BJ (cell line): ENCODE measurements around the gene KRTAP5-9. TPM values are rescaled to one million over a fixed set of nuclear protein-coding genes. Genes with fewer than 3 reads are reported as not detected.

Source experiments
- CTCF ChIA-PET: fragments of 350-600 bp; formaldehyde crosslinking; extraction: SDS; loops from one replicate; lab custom pipeline; 2021; ENCODE audit warnings: antibody characterized with exemption, inconsistent platforms; lab: Yijun Ruan, JAX
- POLR2A ChIA-PET: fragments of 300-600 bp; sonication (Branson Sonifier 250); formaldehyde crosslinking; extraction: SDS; loops from one replicate; lab custom pipeline; 2021; ENCODE audit warnings: antibody characterized with exemption; lab: Charles Lee
- DNase-seq: peaks from one replicate; pipeline ENCODE4 v3.0.0-alpha.2; 2011; ENCODE audit warnings: low read depth
- H3K27me3 ChIP-seq: 2 replicates; pipeline ENCODE4 v1.6.0; 2011; ENCODE audit warnings: low read length; ENCODE audit not compliant: control insufficient read depth, insufficient read depth
- H3K36me3 ChIP-seq: 2 replicates; pipeline ENCODE4 v1.5.1; 2011; ENCODE audit warnings: low read length; ENCODE audit not compliant: control insufficient read depth, insufficient read depth
- H3K4me3 ChIP-seq: 2 replicates; pipeline ENCODE4 v1.5.1; 2011; ENCODE audit warnings: low read depth, mild to moderate bottlenecking, control low read depth, low read length
- polyA plus RNA-seq: library from polyadenylated mRNA; depleted of rRNA; stranded (reverse); fragments of >200 nt; gene quantifications from 2 replicates; pipeline ENCODE4 v1.2.3, GENCODE V29; 2011
- TF ChIP-seq, protein P1 (sequence below): IDR thresholded peaks from 2 replicates; pipeline ENCODE4 v1.5.1; 2011; ENCODE audit warnings: low read depth, mild to moderate bottlenecking, control low read depth, inconsistent platforms, low read length, moderate library complexity; ENCODE audit not compliant: insufficient read depth

Gene KRTAP5-9
- polyA plus RNA-seq, 1 experiment, result 0.09 TPM

DNA sequence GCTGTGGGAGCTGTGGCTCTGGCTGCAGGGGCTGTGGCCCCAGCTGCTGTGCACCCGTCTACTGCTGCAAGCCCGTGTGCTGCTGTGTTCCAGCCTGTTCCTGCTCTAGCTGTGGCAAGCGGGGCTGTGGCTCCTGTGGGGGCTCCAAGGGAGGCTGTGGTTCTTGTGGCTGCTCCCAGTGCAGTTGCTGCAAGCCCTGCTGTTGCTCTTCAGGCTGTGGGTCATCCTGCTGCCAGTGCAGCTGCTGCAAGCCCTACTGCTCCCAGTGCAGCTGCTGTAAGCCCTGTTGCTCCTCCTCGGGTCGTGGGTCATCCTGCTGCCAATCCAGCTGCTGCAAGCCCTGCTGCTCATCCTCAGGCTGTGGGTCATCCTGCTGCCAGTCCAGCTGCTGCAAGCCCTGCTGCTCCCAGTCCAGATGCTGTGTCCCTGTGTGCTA, 514 bp downstream of the KRTAP5-9 start:
- CTCF ChIA-PET, result interaction anchor here (0.7 kb wide), 1 partner anchor 14 kb away, joined by 3 read pairs; no protein-coding TSS in a partner anchor
- no peak for DNase-seq
- POLR2A ChIA-PET, result no interaction called here
- TF ChIP-seq, protein P1, sequence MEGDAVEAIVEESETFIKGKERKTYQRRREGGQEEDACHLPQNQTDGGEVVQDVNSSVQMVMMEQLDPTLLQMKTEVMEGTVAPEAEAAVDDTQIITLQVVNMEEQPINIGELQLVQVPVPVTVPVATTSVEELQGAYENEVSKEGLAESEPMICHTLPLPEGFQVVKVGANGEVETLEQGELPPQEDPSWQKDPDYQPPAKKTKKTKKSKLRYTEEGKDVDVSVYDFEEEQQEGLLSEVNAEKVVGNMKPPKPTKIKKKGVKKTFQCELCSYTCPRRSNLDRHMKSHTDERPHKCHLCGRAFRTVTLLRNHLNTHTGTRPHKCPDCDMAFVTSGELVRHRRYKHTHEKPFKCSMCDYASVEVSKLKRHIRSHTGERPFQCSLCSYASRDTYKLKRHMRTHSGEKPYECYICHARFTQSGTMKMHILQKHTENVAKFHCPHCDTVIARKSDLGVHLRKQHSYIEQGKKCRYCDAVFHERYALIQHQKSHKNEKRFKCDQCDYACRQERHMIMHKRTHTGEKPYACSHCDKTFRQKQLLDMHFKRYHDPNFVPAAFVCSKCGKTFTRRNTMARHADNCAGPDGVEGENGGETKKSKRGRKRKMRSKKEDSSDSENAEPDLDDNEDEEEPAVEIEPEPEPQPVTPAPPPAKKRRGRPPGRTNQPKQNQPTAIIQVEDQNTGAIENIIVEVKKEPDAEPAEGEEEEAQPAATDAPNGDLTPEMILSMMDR, result no peak
- Histone ChIP-seq H3K4me3 (no peak overlapping the region), H3K27me3 (no peaks in the 10 kb centered on the region), H3K36me3 (no peaks in the 10 kb centered on the region)

GRCh38 chr11:71551711-71552110, 3.5 kb downstream of the KRTAP5-9 start:
- H3K27me3 ChIP-seq, result no peaks in the 10 kb centered on the region
- TF ChIP-seq, protein P1, result no peak
- ChIA-PET POLR2A (no interaction called here), CTCF (interaction anchor here (0.6 kb wide), 1 partner anchor 149 kb away, joined by 3 read pairs; no protein-coding TSS in a partner anchor)
- no peak overlapping the region for H3K4me3 ChIP-seq
- DNase-seq, result no peak
- H3K36me3 ChIP-seq, result no peaks in the 10 kb centered on the region

DNA sequence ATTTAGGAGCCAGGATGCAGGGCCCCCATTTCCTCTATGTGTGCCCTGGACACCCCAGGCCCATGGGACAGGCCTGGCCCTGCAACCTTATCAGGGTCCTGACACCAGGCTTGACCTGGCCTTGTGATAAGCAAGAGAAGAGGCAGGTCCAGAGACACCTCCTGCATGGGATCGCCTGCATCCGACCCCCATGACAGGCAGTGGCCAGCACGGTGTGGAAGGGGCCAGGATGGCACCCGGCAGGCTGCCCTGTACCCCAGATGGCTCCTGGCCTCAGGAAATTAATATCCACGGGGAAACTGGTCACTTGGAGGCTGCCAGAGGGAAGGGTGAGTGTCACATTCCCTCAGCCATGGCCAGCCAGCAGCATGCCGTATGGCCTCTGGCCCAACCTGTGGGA, 6.8 kb downstream of the KRTAP5-9 start:
- TF ChIP-seq, protein P1, result no peak
- Histone ChIP-seq H3K4me3 (no peak overlapping the region), H3K36me3 (no peaks in the 10 kb centered on the region), H3K27me3 (no peaks in the 10 kb centered on the region)
- ChIA-PET CTCF (no interaction called here), POLR2A (no interaction called here)
- DNase-seq, result no peak

DNA sequence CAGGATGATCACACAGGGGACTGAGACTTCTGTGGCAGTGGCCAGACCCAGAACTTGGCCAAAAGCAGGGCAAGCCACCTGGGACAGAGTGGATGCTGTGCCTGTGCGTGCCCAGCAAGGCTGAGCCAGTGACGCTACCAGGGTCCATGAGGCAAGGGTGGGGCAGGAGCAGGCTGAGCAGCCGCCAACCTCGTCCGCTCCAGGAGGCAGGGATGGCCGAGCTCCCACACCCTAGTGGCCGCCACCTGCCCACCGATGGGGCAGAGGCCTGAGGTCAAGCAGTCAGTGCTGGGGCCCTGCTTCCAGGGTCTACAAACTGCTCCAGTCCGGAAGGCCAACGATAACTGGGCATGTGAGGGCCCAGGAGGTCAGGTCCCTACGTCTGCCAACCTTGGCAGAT, 7.3 kb downstream of the KRTAP5-9 start:
- POLR2A ChIA-PET, result no interaction called here
- H3K27me3 ChIP-seq, result no peaks in the 10 kb centered on the region
- H3K36me3 ChIP-seq, result no peaks in the 10 kb centered on the region
- DNase-seq, result no peak
- TF ChIP-seq, protein P1, result no peak
- CTCF ChIA-PET, result no interaction called here
- no peak overlapping the region for H3K4me3 ChIP-seq

- CTCF ChIA-PET, result no interaction called here
- no peaks in the 10 kb centered on the region for H3K36me3 ChIP-seq
- TF ChIP-seq, protein P1, result no peak
- POLR2A ChIA-PET, result no interaction called here
- no peak for DNase-seq
- H3K27me3 ChIP-seq, result no peaks in the 10 kb centered on the region
- no peak overlapping the region for H3K4me3 ChIP-seq
Observed at GRCh38 chr11:71556018-71556417, 7.8 kb downstream of the KRTAP5-9 start.
